WTC11 (cell line): ENCODE data around the gene ZNF628. TPM values are rescaled to one million over a fixed set of nuclear protein-coding genes. Genes with fewer than 3 reads are reported as not detected.

Experiments used
- ATAC-seq: fragments of 200-7000 bp; cut with Tn5 transposase; 2 replicates; pipeline ENCODE4 v1.10.0; 2021; ENCODE audit warnings: mild to moderate bottlenecking, moderate library complexity
- CTCF ChIA-PET: fragments of 300-600 bp; sonication (Branson Sonifier 250); formaldehyde crosslinking; loops from one replicate; lab custom pipeline; 2021; ENCODE audit warnings: antibody characterized with exemption; lab: Charles Lee
- POLR2A ChIA-PET: fragments of 350-600 bp; sonication (Branson Sonifier 250); formaldehyde crosslinking; loops from one replicate; lab custom pipeline; 2021; ENCODE audit warnings: antibody characterized with exemption; lab: Charles Lee
- DNase-seq: peaks from one replicate; pipeline ENCODE4 v3.0.0; 2021; ENCODE audit warnings: low spot score
- H3K27ac Mint-ChIP-seq: 2 replicates; pipeline ENCODE4 v1.8.0; 2021; ENCODE audit warnings: mixed read lengths
- H3K27me3 Mint-ChIP-seq: 2 replicates; pipeline ENCODE4 v1.8.0; 2021; ENCODE audit warnings: low read depth, mild to moderate bottlenecking, moderate library complexity, mixed read lengths
- H3K36me3 Mint-ChIP-seq: 2 replicates; pipeline ENCODE4 v1.8.0; 2021; ENCODE audit warnings: mixed read lengths
- H3K4me1 Mint-ChIP-seq: 2 replicates; pipeline ENCODE4 v1.8.0; 2022; ENCODE audit warnings: mixed read lengths
- H3K4me3 Mint-ChIP-seq: 2 replicates; pipeline ENCODE4 v1.8.0; 2021; ENCODE audit warnings: mild to moderate bottlenecking, moderate library complexity, mixed read lengths
- H3K9me3 Mint-ChIP-seq: 2 replicates; pipeline ENCODE4 v1.8.0; 2021; ENCODE audit warnings: mixed read lengths
- AR ChIP-seq: fragments of 250-450 bp; sonication (Bioruptor Pico); IDR thresholded peaks from 2 replicates; pipeline ENCODE4 v1.9.0; 2021; ENCODE audit warnings: mild to moderate bottlenecking
- ATF1 ChIP-seq: sonication (generic); formaldehyde crosslinking; IDR thresholded peaks from 2 replicates; pipeline ENCODE4 v1.8.1; 2023; ENCODE audit warnings: mild to moderate bottlenecking, moderate library complexity, missing genetic modification reagents
- ATF3 ChIP-seq: sonication (generic); formaldehyde crosslinking; conservative IDR thresholded peaks from 2 replicates; pipeline ENCODE4 v1.8.1; 2022; ENCODE audit warnings: mild to moderate bottlenecking, missing genetic modification reagents
- CREM ChIP-seq: sonication (generic); formaldehyde crosslinking; IDR thresholded peaks from 2 replicates; pipeline ENCODE4 v1.8.1; 2022; ENCODE audit warnings: mild to moderate bottlenecking, missing genetic modification reagents, moderate library complexity
- FOXP4 ChIP-seq: sonication (generic); formaldehyde crosslinking; IDR thresholded peaks from 2 replicates; pipeline ENCODE4 v1.8.0; 2022; ENCODE audit warnings: mild to moderate bottlenecking, missing genetic modification reagents
- JAZF1 ChIP-seq: fragments of 250-450 bp; sonication (Bioruptor Pico); IDR thresholded peaks from 2 replicates; pipeline ENCODE4 v1.9.0; 2021; ENCODE audit warnings: moderate library complexity, mild to moderate bottlenecking, inconsistent platforms
- JUN ChIP-seq: sonication (generic); formaldehyde crosslinking; IDR thresholded peaks from 2 replicates; pipeline ENCODE4 v1.8.0; 2023; ENCODE audit warnings: mild to moderate bottlenecking, missing genetic modification reagents
- PRDM15 ChIP-seq: sonication (generic); formaldehyde crosslinking; IDR thresholded peaks from 2 replicates; pipeline ENCODE4 v1.8.0; 2022; ENCODE audit warnings: missing genetic modification reagents
- ZBTB43 ChIP-seq: sonication (generic); formaldehyde crosslinking; IDR thresholded peaks from 2 replicates; pipeline ENCODE4 v1.8.1; 2023; ENCODE audit warnings: mild to moderate bottlenecking, missing genetic modification reagents
- ZMAT4 ChIP-seq: fragments of 250-450 bp; sonication (Bioruptor Pico); IDR thresholded peaks from 2 replicates; pipeline ENCODE4 v1.9.0; 2021; ENCODE audit warnings: mild to moderate bottlenecking
- ZNF281 ChIP-seq: sonication (generic); formaldehyde crosslinking; IDR thresholded peaks from 2 replicates; pipeline ENCODE4 v1.8.0; 2023; ENCODE audit warnings: mild to moderate bottlenecking, missing genetic modification reagents
- total RNA-seq: library from RNA; stranded (reverse); gene quantifications from 3 replicates; pipeline ENCODE4 v1.2.3, GENCODE V29; 2021

The ZNF628 gene
- total RNA-seq, 1 experiment from 2014 or later: 23.6 TPM

GRCh38 chr19:55504981-55505380 lies 28.6 kb downstream of the ZNF628 start (continued):
- TF ChIP-seq AR (CRISPR knock-in tag): no peak
- TF ChIP-seq ATF1 (CRISPR knock-in tag): no peak
- TF ChIP-seq, all 79 proteins: peak for 0

GRCh38 chr19:55508120-55508519 lies 31.7 kb downstream of the ZNF628 start:
- DNase-seq: no peak
- TF ChIP-seq ATF1 (CRISPR knock-in tag) (no peak), PRDM15 (CRISPR knock-in tag) (no peak), ZMAT4 (CRISPR knock-in tag) (no peak), CREM (CRISPR knock-in tag) (no peak), JAZF1 (CRISPR knock-in tag) (no peak), ATF3 (CRISPR knock-in tag) (no peak), ZNF281 (CRISPR knock-in tag) (no peak), ZBTB43 (no peak), JUN (CRISPR knock-in tag) (no peak), FOXP4 (CRISPR knock-in tag) (no peak)
- H3K27ac Mint-ChIP-seq: no peak overlapping the region
- POLR2A ChIA-PET: no interaction called here
- no peak overlapping the region for H3K4me3 Mint-ChIP-seq
- CTCF ChIA-PET: interaction anchor here (0.5 to 1.6 kb wide), 4 partner anchors 26 to 123 kb away, joined by 4 to 10 read pairs (median 4); partner anchors contain the start of gene ISOC2
- peaks cover 6% of the 10 kb centered on the region for H3K36me3 Mint-ChIP-seq
- H3K9me3 Mint-ChIP-seq: peaks cover 13% of the 10 kb centered on the region
- H3K4me1 Mint-ChIP-seq: no peaks in the 10 kb centered on the region
- H3K27me3 Mint-ChIP-seq: peaks cover 69% of the 10 kb centered on the region
- no peak for ATAC-seq
